RCC 7860 (cell line): ENCODE results near the gene SDSL.

Source experiments
- DNase-seq: peaks from one replicate; pipeline ENCODE4 v3.0.0-alpha.2; 2015; ENCODE audit warnings: low spot score
- FAIRE-seq: peaks from 2 replicates; lab custom pipeline; 2012; peaks lifted over from hg19 to GRCh38; lab: Jason Lieb, UNC

SDSL gene

GRCh38 chr12:113477842-113478215 lies 55.6 kb downstream of the SDSL start:
- FAIRE-seq (no peak), DNase-seq (no peak)

GRCh38 chr12:113478351-113479011 lies 56.3 kb downstream of the SDSL start:
- DNase-seq (no peak), FAIRE-seq (no peak)

GRCh38 chr12:113479216-113479589 lies 57.0 kb downstream of the SDSL start:
- no peak for DNase-seq
- FAIRE-seq: no peak

GRCh38 chr12:113479590-113480335 lies 57.6 kb downstream of the SDSL start:
- FAIRE-seq (no peak), DNase-seq (no peak)

- no peak for FAIRE-seq
- no peak for DNase-seq
These were observed 58.3 kb downstream of the SDSL start for GRCh38 chr12:113480336-113480971.

GRCh38 chr12:113482334-113482733 lies 60.2 kb downstream of the SDSL start:
- no peak for DNase-seq
- no peak for FAIRE-seq

- FAIRE-seq: no peak
- no peak for DNase-seq
These were observed 63.1 kb downstream of the SDSL start for GRCh38 chr12:113485330-113485729.

- no peak for FAIRE-seq
- DNase-seq: no peak
These were observed 64.5 kb downstream of the SDSL start for GRCh38 chr12:113486722-113487121.
